ENCODE measurements around the gene MS4A8. TPM values are rescaled to one million over a fixed set of nuclear protein-coding genes. Genes with fewer than 3 reads are reported as not detected.

The MS4A8 gene
- total and polyA plus RNA-seq, 2 of the 13 experiments (the other 11 are each of a cell fraction or from before 2014, with no cell fraction given), result not detected

DNA sequence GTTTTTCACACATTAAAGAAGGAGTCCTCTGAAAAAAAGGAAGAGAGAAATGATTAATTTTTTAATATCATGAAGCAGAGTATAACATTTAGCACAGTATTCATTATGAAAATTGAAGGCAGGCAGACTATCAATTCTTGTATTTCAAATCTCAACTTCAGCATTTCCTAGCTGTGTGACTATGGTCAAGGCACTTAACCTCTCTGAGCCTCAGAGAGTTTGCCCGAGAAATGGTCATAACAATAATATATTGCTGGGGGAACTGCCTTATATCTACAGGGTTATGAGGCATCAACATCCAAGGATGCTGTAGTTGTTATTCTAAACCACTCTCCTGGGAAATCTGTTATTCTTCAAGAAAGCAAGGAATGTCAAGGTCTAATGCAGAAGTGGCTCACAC, 26.2 kb downstream of the MS4A8 start:
- 0% methylated on average over 1 of the region's 1 CpG for WGBS (ENCODE audit: low lambda C conversion rate)
- CTCF ChIA-PET (ENCODE audit: low intra/inter-chr PET ratio, low total read pairs), result no interaction called here
- no peak for FAIRE-seq

GRCh38 chr11:60731586-60731985, 32.2 kb downstream of the MS4A8 start:
- no peak for ATAC-seq
- in situ Hi-C loops (cut with HindIII; ENCODE audit: extremely low pct_ligation_motif_present, low pct_unique_long_range_greater_than_20kb) (no loop called here), intact Hi-C loops (cut with micrococcal nuclease; ENCODE audit: unreplicated experiment) (no loop called here)
- POLR2A ChIA-PET, result no interaction called here
- Histone ChIP-seq H3K4me1 (ENCODE audit: insufficient read depth, low read length) (no peaks in the 10 kb centered on the region), H3K27me3 (ENCODE audit: control insufficient read depth in 1 of 2, insufficient read depth in 2 of 2, low read length in 2 of 2) (peaks cover 2 to 27% of the 10 kb centered on the region in 2 experiments; a peak in 3 of 5 replicates), H4K20me1 (ENCODE audit: insufficient read depth, low read length) (no peaks in the 10 kb centered on the region), H3K36me3 (replicated peaks in 1 of 2; ENCODE audit: control insufficient read depth in 1 of 2, insufficient read depth in 2 of 2, low read length in 2 of 2) (no peaks in the 10 kb centered on the region), H3K4me3 (replicated peaks in 1 of 3; ENCODE audit: insufficient read depth in 1 of 3, low read depth in 2 of 3, low read length in 3 of 3) (no peak overlapping the region), H3K27ac (ENCODE audit: extremely low read length, insufficient read depth, low read length) (no peak overlapping the region), H3K9me3 (ENCODE audit: low read length) (no peaks in the 10 kb centered on the region), H3K4me2 (ENCODE audit: low read depth, low read length) (no peak overlapping the region), H3K9ac (ENCODE audit: insufficient read depth, low read depth, low read length) (no peak overlapping the region), H2AFZ (ENCODE audit: low read length) (no peak overlapping the region), H3K79me2 (ENCODE audit: insufficient read depth, low read length) (no peaks in the 10 kb centered on the region)
- no peak for FAIRE-seq
- WGBS (ENCODE audit: low lambda C conversion rate), result 17% methylated on average over 8 of the region's 8 CpGs
- CTCF ChIA-PET (ENCODE audit: low intra/inter-chr PET ratio, low total read pairs), result no interaction called here
- DNase-seq (ENCODE audit: low spot score), result no peak
- TF ChIP-seq ZNF776 (CRISPR knock-in tag; IDR thresholded peaks at IDR 0.05) (no peak), MTF1 (CRISPR knock-in tag; IDR thresholded peaks at IDR 0.05) (no peak), ZNF598 (CRISPR knock-in tag; IDR thresholded peaks at IDR 0.05; ENCODE audit: borderline replicate concordance) (no peak), ZBTB20 (CRISPR knock-in tag; IDR thresholded peaks at IDR 0.05; ENCODE audit: borderline replicate concordance, low read depth) (no peak)
- no TSS peak for BruUV-seq (replicated peaks)

More for the DNA sequence above, 26.2 kb downstream of the MS4A8 start:
- intact Hi-C loops (cut with micrococcal nuclease; ENCODE audit: unreplicated experiment), result no loop called here
- no peaks in the 10 kb centered on the region for H3K79me2 ChIP-seq (ENCODE audit: insufficient read depth, low read length)
- no peak for ATAC-seq
- POLR2A ChIA-PET, result no interaction called here
- no peak overlapping the region for H2AFZ ChIP-seq (ENCODE audit: low read length)
- H3K4me3 ChIP-seq (replicated peaks in 1 of 3; ENCODE audit: insufficient read depth in 1 of 3, low read depth in 2 of 3, low read length in 3 of 3), result no peak overlapping the region
- peaks cover 0 to 21% of the 10 kb centered on the region in 2 experiments; a peak in 3 of 5 replicates for H3K27me3 ChIP-seq (ENCODE audit: control insufficient read depth in 1 of 2, insufficient read depth in 2 of 2, low read length in 2 of 2)
- no peak for DNase-seq (ENCODE audit: low spot score)
- H4K20me1 ChIP-seq (ENCODE audit: insufficient read depth, low read length), result no peaks in the 10 kb centered on the region
- H3K36me3 ChIP-seq (replicated peaks in 1 of 2; ENCODE audit: control insufficient read depth in 1 of 2, insufficient read depth in 2 of 2, low read length in 2 of 2), result no peaks in the 10 kb centered on the region
- no peaks in the 10 kb centered on the region for H3K4me1 ChIP-seq (ENCODE audit: insufficient read depth, low read length)
- no peaks in the 10 kb centered on the region for H3K9me3 ChIP-seq (ENCODE audit: low read length)
- H3K4me2 ChIP-seq (ENCODE audit: low read depth, low read length), result no peak overlapping the region
- no peak for TF ChIP-seq ZNF782 (CRISPR knock-in tag; IDR thresholded peaks at IDR 0.05; ENCODE audit: borderline replicate concordance)
- peak; percentile 19; the same call in 1 of the 2 replicates for TF ChIP-seq ZNF768 (CRISPR knock-in tag; IDR thresholded peaks at IDR 0.05)
- BruUV-seq (replicated peaks), result no TSS peak
- in situ Hi-C loops (cut with HindIII; ENCODE audit: extremely low pct_ligation_motif_present, low pct_unique_long_range_greater_than_20kb), result no loop called here
- no peak overlapping the region for H3K27ac ChIP-seq (ENCODE audit: extremely low read length, insufficient read depth, low read length)
- no peak overlapping the region for H3K9ac ChIP-seq (ENCODE audit: insufficient read depth, low read depth, low read length)
